ENCODE measurements around the gene CHMP4A. TPM values are rescaled to one million over a fixed set of nuclear protein-coding genes. Genes with fewer than 3 reads are reported as not detected.

CHMP4A gene
- total and polyA plus RNA-seq, 9 of the 15 experiments (the other 6 are each of a cell fraction or from before 2014, with no cell fraction given), result 28.8 to 104 (median 52.7) TPM

DNA sequence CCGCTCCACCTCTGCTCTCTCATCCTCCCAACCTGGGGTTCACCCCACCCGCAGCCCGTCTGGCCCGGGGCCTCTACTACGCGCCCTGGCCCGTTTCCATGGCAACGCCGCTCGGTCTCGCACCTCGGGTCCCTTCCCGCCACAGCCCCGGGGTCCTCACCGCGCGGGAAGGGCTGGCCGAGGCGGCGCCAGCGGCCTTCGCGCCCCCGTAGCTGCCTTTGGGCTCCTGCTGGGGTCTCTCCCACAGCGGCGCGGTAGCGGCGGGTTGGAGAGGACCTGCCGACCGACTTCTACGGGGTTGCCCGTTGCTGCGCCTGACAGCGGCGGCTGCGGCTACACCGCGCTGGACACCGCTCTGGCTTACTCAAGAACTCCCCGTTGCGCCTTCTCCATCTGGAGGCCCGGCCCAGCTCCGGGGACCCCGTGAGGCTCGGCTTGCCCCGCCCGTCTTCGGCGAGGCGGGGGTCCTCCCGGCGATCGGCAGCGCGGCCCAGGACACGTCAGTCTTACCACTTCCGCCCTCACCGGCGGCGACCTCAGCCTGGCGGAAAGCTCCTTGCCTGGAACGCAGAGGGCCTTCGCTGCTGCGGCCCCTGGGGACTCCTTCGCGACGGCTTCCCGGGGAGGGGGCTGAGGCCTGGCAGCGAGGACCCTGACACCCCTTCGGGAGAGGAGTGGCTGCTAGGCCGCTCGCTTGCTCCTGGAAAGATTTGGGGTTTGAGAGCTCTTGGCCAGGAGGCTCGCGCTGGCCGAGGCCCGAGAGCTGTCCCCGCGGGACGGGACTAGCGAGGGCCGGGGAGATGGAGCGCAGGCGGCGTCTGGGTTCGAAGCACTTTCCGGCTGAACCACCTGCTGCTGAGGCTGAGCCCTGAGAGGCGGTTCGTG is 17.9 kb downstream of the CHMP4A start, which contains the start of gene TM9SF1 (continued):
- no peak for TF ChIP-seq ZNF146 (CRISPR knock-in tag; IDR thresholded peaks at IDR 0.05; ENCODE audit: unreplicated experiment)
- TF ChIP-seq MYNN (IDR thresholded peaks at IDR 0.05), result no peak
- TF ChIP-seq MYNN (CRISPR knock-in tag; IDR thresholded peaks at IDR 0.05), result no peak
- no peak for TF ChIP-seq ARHGAP35 (IDR thresholded peaks at IDR 0.05; ENCODE audit: partially characterized antibody)
- TF ChIP-seq NCOA6 (IDR thresholded peaks at IDR 0.05), result peak; percentile 35; the same call in 1 of the 2 replicates
- no peak for TF ChIP-seq STAG1 (CRISPR knock-in tag; IDR thresholded peaks at IDR 0.05; ENCODE audit: borderline replicate concordance)
- TF ChIP-seq MTA1 (IDR thresholded peaks at IDR 0.05; ENCODE audit: borderline replicate concordance), result no peak
- TF ChIP-seq ZC3H11A (IDR thresholded peaks at IDR 0.05; ENCODE audit: low read depth, low read length), result no peak
- no peak for TF ChIP-seq ZNF384 (IDR thresholded peaks at IDR 0.05; ENCODE audit: low read depth, low read length)
- TF ChIP-seq SRSF1 (IDR thresholded peaks at IDR 0.05; ENCODE audit: low read depth, low read length), result no peak
- TF ChIP-seq, protein P1, sequence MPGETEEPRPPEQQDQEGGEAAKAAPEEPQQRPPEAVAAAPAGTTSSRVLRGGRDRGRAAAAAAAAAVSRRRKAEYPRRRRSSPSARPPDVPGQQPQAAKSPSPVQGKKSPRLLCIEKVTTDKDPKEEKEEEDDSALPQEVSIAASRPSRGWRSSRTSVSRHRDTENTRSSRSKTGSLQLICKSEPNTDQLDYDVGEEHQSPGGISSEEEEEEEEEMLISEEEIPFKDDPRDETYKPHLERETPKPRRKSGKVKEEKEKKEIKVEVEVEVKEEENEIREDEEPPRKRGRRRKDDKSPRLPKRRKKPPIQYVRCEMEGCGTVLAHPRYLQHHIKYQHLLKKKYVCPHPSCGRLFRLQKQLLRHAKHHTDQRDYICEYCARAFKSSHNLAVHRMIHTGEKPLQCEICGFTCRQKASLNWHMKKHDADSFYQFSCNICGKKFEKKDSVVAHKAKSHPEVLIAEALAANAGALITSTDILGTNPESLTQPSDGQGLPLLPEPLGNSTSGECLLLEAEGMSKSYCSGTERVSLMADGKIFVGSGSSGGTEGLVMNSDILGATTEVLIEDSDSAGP (CRISPR knock-in tag; IDR thresholded peaks at IDR 0.05), result no peak
- TF ChIP-seq KLF16 (IDR thresholded peaks at IDR 0.05), result no peak
- peak; percentile 72 for TF ChIP-seq TBP (optimal IDR thresholded peaks at IDR 0.05; ENCODE audit: low read depth, low read length)
- TF ChIP-seq POLR3G (IDR thresholded peaks at IDR 0.05; ENCODE audit: extremely low read depth, insufficient read length, insufficient replicate concordance), result no peak
- TF ChIP-seq POLR3A (IDR thresholded peaks at IDR 0.05; ENCODE audit: borderline replicate concordance, extremely low read depth, insufficient read depth, insufficient read length), result no peak
- TF ChIP-seq HDAC2 (IDR thresholded peaks at IDR 0.05), result no peak
- TF ChIP-seq CCAR2 (IDR thresholded peaks at IDR 0.05; ENCODE audit: low read depth, low read length), result no peak
- TF ChIP-seq, protein P2, sequence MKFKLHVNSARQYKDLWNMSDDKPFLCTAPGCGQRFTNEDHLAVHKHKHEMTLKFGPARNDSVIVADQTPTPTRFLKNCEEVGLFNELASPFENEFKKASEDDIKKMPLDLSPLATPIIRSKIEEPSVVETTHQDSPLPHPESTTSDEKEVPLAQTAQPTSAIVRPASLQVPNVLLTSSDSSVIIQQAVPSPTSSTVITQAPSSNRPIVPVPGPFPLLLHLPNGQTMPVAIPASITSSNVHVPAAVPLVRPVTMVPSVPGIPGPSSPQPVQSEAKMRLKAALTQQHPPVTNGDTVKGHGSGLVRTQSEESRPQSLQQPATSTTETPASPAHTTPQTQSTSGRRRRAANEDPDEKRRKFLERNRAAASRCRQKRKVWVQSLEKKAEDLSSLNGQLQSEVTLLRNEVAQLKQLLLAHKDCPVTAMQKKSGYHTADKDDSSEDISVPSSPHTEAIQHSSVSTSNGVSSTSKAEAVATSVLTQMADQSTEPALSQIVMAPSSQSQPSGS (CRISPR knock-in tag; IDR thresholded peaks at IDR 0.05), result no peak
- TF ChIP-seq ZNF79 (CRISPR knock-in tag; IDR thresholded peaks at IDR 0.05; ENCODE audit: low read depth), result no peak
- TF ChIP-seq CEBPG (CRISPR knock-in tag; IDR thresholded peaks at IDR 0.05), result no peak; the same call in 1 of the 2 replicates
- TF ChIP-seq CEBPG (tag; conservative IDR thresholded peaks at IDR 0.05 in 1 of 2, IDR thresholded peaks at IDR 0.05 in 1 of 2), result no peak
- TF ChIP-seq, protein P3, sequence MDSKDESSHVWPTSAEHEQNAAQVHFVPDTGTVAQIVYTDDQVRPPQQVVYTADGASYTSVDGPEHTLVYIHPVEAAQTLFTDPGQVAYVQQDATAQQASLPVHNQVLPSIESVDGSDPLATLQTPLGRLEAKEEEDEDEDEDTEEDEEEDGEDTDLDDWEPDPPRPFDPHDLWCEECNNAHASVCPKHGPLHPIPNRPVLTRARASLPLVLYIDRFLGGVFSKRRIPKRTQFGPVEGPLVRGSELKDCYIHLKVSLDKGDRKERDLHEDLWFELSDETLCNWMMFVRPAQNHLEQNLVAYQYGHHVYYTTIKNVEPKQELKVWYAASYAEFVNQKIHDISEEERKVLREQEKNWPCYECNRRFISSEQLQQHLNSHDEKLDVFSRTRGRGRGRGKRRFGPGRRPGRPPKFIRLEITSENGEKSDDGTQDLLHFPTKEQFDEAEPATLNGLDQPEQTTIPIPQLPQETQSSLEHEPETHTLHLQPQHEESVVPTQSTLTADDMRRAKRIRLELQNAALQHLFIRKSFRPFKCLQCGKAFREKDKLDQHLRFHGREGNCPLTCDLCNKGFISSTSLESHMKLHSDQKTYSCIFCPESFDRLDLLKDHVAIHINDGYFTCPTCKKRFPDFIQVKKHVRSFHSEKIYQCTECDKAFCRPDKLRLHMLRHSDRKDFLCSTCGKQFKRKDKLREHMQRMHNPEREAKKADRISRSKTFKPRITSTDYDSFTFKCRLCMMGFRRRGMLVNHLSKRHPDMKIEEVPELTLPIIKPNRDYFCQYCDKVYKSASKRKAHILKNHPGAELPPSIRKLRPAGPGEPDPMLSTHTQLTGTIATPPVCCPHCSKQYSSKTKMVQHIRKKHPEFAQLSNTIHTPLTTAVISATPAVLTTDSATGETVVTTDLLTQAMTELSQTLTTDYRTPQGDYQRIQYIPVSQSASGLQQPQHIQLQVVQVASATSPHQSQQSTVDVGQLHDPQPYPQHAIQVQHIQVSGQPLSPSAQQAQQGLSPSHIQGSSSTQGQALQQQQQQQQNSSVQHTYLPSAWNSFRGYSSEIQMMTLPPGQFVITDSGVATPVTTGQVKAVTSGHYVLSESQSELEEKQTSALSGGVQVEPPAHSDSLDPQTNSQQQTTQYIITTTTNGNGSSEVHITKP (IDR thresholded peaks at IDR 0.05; ENCODE audit: partially characterized antibody), result peak; percentile 73
- no peak for TF ChIP-seq SLC30A9 (CRISPR knock-in tag; IDR thresholded peaks at IDR 0.05)

Measured in K562 (cell line).